Esophagus muscularis mucosa (tissue), 4 donors: ENCODE data around the gene CNNM4. TPM values are rescaled to one million over a fixed set of nuclear protein-coding genes. Genes with fewer than 3 reads are reported as not detected.
A peak's percentile ranks its signal among the peaks of the same experiment; 100 is the strongest.

Source experiments
- DNase-seq: peaks from one replicate; pipeline ENCODE4 v3.0.0-alpha.2; 2017; ENCODE audit errors: extremely low spot score
- H3K27ac ChIP-seq, 4 donors: fragments of 200-600 bp; sonication (generic); replicated peaks in 1 of 4; 1 replicate in 3 of 4; 2 replicates in 1 of 4; pipeline ENCODE4 v1.5.1; 2016 to 2019; ENCODE audit warnings: mild to moderate bottlenecking in 1 of 4
- H3K27me3 ChIP-seq, 4 donors: fragments of 200-600 bp; sonication (generic); one replicate each; pipeline versions ENCODE4 v1.5.1 to v1.6.0; 2016 to 2019
- H3K36me3 ChIP-seq, 4 donors: fragments of 200-600 bp; sonication (generic); one replicate each; pipeline ENCODE4 v1.5.1; 2016 to 2019
- H3K4me1 ChIP-seq, 4 donors: fragments of 200-600 bp; sonication (generic); one replicate each; pipeline ENCODE4 v1.5.1; 2016 to 2019
- H3K4me3 ChIP-seq, 4 donors: fragments of 200-600 bp; sonication (generic); 1 replicate in 2 of 4; 2 replicates in 2 of 4; pipeline ENCODE4 v1.5.1; 2016 to 2019; ENCODE audit warnings: mild to moderate bottlenecking in 4 of 4, moderate library complexity in 1 of 4
- H3K9me3 ChIP-seq, 4 donors: fragments of 200-600 bp; sonication (generic); 1 replicate in 3 of 4; 2 replicates in 1 of 4; pipeline ENCODE4 v1.5.1; 2016 to 2019
- EP300 ChIP-seq: sonication (generic); formaldehyde crosslinking; IDR thresholded peaks from one replicate; pipeline ENCODE4 v1.6.1; 2017; ENCODE audit warnings: antibody characterized with exemption
- POLR2A ChIP-seq: fragments of 450-650 bp; IDR thresholded peaks from one replicate; pipeline ENCODE4 v1.6.1; 2017; ENCODE audit warnings: antibody characterized with exemption, moderate library complexity, mild to moderate bottlenecking, low read depth
- POLR2AphosphoS5 ChIP-seq, 2 donors: sonication (generic); formaldehyde crosslinking; IDR thresholded peaks; one replicate each; pipeline ENCODE4 v1.6.1; 2017; ENCODE audit warnings: antibody characterized with exemption in 2 of 2
- WGBS: methylation state at CpG from one replicate; pipeline ENCODE4 v1.1.5; 2018; 5-methylcytosine and 5-hydroxymethylcytosine counted together
- intact Hi-C: fragments of 100-400 bp; cut with DNase I; formaldehyde crosslinking; loops from one replicate; pipeline ENCODE4 v1.15.1; 2023
- total RNA-seq, 4 donors: library from RNA; depleted of rRNA; stranded (reverse); fragments of >200 nt; gene quantifications; one replicate each; pipeline versions ENCODE4 v1.1.0 to v1.2.1, GENCODE V29; 2016
- TF ChIP-seq, protein P1 (sequence below), 3 experiments: fragments of 200-600 bp in 2 of 3; fragments of 450-650 bp in 1 of 3; sonication (generic) in 2 of 3; IDR thresholded peaks; one replicate each; pipeline ENCODE4 v1.5.1; 2017 to 2019; ENCODE audit warnings: antibody characterized with exemption in 3 of 3, mild to moderate bottlenecking in 2 of 3, moderate library complexity in 1 of 3

Gene CNNM4
- total RNA-seq, 4 donors from 2014 or later = 3.3 to 7.5 (median 5.3) TPM

DNA sequence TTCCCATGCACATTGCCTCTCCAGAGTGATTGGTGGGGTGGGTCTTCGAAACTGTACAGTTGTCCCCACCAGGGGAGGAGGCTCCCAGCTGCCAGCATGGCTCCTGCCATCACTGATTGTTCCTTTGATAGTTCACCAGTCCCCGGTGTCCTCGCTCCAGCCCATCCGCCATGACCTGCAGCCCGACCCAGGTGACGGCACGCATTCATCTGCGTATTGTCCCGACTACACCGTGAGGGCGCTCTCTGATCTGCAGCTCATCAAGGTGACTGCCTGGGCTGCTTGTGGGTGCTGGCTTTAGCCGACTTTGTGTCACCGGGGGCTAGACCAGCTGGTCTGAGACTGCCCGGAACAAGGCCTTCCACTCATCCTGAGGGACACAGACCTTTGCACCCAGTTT is 67.7 kb downstream of the CNNM4 start:
- 97% methylated on average over 13 of the region's 14 CpGs for WGBS
- peaks cover 40 to 93% (median 86%) of the 10 kb centered on the region in 4 donors for H3K36me3 ChIP-seq
- no peak overlapping the region for H3K4me3 ChIP-seq
- DNase-seq = no peak
- H3K9me3 ChIP-seq = no peaks in the 10 kb centered on the region
- intact Hi-C loops = no loop called here
- H3K4me1 ChIP-seq = peaks cover 24 to 41% (median 38%) of the 10 kb centered on the region in 4 donors
- no peaks in the 10 kb centered on the region for H3K27me3 ChIP-seq
- TF ChIP-seq POLR2A (no peak), POLR2AphosphoS5 (IDR thresholded peaks at IDR 0.05) (no peak), EP300 (no peak)
- TF ChIP-seq, protein P1, sequence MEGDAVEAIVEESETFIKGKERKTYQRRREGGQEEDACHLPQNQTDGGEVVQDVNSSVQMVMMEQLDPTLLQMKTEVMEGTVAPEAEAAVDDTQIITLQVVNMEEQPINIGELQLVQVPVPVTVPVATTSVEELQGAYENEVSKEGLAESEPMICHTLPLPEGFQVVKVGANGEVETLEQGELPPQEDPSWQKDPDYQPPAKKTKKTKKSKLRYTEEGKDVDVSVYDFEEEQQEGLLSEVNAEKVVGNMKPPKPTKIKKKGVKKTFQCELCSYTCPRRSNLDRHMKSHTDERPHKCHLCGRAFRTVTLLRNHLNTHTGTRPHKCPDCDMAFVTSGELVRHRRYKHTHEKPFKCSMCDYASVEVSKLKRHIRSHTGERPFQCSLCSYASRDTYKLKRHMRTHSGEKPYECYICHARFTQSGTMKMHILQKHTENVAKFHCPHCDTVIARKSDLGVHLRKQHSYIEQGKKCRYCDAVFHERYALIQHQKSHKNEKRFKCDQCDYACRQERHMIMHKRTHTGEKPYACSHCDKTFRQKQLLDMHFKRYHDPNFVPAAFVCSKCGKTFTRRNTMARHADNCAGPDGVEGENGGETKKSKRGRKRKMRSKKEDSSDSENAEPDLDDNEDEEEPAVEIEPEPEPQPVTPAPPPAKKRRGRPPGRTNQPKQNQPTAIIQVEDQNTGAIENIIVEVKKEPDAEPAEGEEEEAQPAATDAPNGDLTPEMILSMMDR (IDR thresholded peaks at IDR 0.05) = no peak
- no peak overlapping the region for H3K27ac ChIP-seq

DNA sequence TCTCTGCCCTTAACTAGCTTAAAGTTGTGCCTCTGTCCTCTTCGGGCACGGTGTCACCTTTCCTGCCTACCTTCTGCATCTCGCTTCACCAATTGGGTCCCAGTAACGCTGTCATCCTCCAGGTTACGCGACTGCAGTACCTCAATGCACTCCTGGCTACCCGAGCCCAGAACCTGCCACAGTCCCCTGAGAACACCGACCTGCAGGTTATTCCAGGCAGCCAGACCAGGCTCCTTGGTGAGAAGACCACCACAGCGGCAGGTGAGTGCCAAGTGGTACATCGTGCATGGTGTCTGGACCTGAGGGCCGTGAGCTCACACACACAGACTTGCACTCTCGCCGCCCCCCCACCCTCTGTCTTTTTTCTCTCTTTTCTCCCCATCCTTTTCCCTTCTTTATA is 68.2 kb downstream of the CNNM4 start:
- Histone ChIP-seq H3K27ac (no peak overlapping the region), H3K27me3 (no peaks in the 10 kb centered on the region), H3K4me1 (peaks cover 21 to 41% (median 38%) of the 10 kb centered on the region in 4 donors), H3K9me3 (no peaks in the 10 kb centered on the region), H3K4me3 (no peak overlapping the region), H3K36me3 (peaks cover 40 to 94% (median 87%) of the 10 kb centered on the region in 4 donors)
- 95% methylated on average over 13 of the region's 13 CpGs for WGBS
- intact Hi-C loops = no loop called here
- DNase-seq = no peak
- TF ChIP-seq EP300 (no peak), POLR2AphosphoS5 (IDR thresholded peaks at IDR 0.05) (no peak), POLR2A (no peak)
- TF ChIP-seq, protein P1 (IDR thresholded peaks at IDR 0.05) = no peak

DNA sequence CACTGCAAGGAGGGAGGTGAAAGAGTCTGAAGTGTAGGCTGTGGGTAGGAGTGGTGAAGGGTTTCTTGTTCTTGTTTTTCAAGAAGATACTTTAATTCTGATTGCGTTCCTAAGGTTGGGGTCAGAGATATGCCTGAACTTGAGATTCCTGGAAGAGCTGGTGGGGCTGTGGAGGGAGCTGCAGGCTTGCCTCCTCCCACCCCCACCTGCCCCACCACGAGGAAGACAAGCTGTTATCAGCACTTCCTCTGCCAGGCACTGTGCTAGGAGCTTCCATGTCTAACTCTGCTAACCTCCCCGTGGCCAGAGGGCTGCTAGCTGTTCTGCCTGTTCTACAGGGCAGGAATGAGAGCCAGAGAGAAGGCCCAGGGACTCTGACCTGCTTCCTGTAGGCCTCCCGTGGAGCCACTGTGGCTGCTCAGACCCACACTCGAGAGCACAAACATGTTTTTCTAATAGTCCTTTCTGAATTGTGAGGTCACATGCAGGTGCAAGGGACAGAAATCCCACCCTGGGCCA is 69.4 kb downstream of the CNNM4 start:
- no peaks in the 10 kb centered on the region for H3K27me3 ChIP-seq
- WGBS = 63% methylated on average over 2 of the region's 5 CpGs
- H3K4me3 ChIP-seq = no peak overlapping the region
- peaks cover 17 to 30% (median 27%) of the 10 kb centered on the region in 4 donors for H3K4me1 ChIP-seq
- intact Hi-C loops = no loop called here
- H3K27ac ChIP-seq = no peak overlapping the region
- no peaks in the 10 kb centered on the region for H3K9me3 ChIP-seq
- no peak for DNase-seq
- TF ChIP-seq POLR2AphosphoS5 (IDR thresholded peaks at IDR 0.05) = no peak
- TF ChIP-seq POLR2A = no peak
- TF ChIP-seq, protein P1 (IDR thresholded peaks at IDR 0.05) = no peak
- TF ChIP-seq EP300 = no peak
- H3K36me3 ChIP-seq = peaks cover 44 to 97% (median 92%) of the 10 kb centered on the region in 4 donors

DNA sequence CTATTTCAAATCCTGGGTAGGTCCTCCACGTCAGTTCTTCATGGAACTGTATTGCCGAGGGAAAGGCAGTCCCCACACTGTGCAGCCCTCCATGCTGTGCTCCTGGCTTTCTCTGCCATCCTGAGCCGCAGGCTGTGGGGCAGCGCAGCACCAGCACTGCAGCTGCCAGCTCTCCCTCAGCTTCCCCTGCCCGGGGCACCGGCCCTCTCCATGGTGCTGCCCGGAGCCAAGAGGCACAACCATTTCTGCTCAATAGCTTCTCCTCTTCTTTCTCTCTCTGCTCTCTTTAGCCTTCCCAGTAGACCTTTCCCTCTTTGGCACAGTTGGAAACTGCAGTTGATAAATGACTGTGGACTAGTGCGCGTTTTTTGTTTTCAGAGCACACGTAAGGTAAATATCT is 71.0 kb downstream of the CNNM4 start:
- no peak overlapping the region for H3K4me3 ChIP-seq
- TF ChIP-seq EP300 = no peak
- no peak for TF ChIP-seq POLR2AphosphoS5 (IDR thresholded peaks at IDR 0.05)
- DNase-seq = no peak
- H3K9me3 ChIP-seq = no peaks in the 10 kb centered on the region
- H3K36me3 ChIP-seq = peaks cover 42 to 85% (median 77%) of the 10 kb centered on the region in 4 donors
- intact Hi-C loops = no loop called here
- H3K4me1 ChIP-seq = peaks cover 17 to 27% (median 26%) of the 10 kb centered on the region in 4 donors
- peak overlapping the region in 3 of 4 donors; percentile 29 to 58 (median 57) for H3K27ac ChIP-seq
- 72% methylated on average over 10 of the region's 10 CpGs for WGBS
- no peaks in the 10 kb centered on the region for H3K27me3 ChIP-seq

DNA sequence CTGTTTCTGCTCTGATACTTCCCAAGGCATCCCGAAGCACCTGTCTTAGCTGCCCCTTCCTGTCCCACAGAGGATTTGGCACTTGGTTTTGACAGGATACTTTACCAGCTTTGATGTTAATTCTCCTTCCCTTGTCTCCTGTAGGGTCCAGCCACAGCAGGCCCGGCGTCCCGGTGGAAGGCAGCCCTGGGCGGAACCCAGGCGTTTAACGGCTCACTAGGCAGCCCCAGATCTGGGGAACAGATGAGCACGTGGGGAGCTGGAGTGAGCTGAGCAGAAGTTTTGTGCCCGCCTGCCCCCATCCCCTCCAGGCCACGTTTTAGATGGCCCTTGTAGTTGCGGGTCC is 71.7 kb downstream of the CNNM4 start:
- Histone ChIP-seq H3K9me3 (no peaks in the 10 kb centered on the region), H3K36me3 (peaks cover 38 to 85% (median 70%) of the 10 kb centered on the region in 4 donors), H3K4me3 (no peak overlapping the region), H3K4me1 (peaks cover 17 to 27% (median 26%) of the 10 kb centered on the region in 4 donors), H3K27me3 (no peaks in the 10 kb centered on the region), H3K27ac (peak overlapping the region; percentile 37 to 58 (median 54))
- TF ChIP-seq EP300 (no peak), POLR2A (no peak), POLR2AphosphoS5 (IDR thresholded peaks at IDR 0.05) (no peak)
- TF ChIP-seq, protein P1 (IDR thresholded peaks at IDR 0.05) = no peak
- no peak for DNase-seq
- WGBS = 69% methylated on average over 10 of the region's 11 CpGs
- intact Hi-C loops = no loop called here
